ENCODE data around the gene C16orf78. TPM values are rescaled to one million over a fixed set of nuclear protein-coding genes. Genes with fewer than 3 reads are reported as not detected.

The C16orf78 gene
- not detected in 2 replicates for total RNA-seq

DNA sequence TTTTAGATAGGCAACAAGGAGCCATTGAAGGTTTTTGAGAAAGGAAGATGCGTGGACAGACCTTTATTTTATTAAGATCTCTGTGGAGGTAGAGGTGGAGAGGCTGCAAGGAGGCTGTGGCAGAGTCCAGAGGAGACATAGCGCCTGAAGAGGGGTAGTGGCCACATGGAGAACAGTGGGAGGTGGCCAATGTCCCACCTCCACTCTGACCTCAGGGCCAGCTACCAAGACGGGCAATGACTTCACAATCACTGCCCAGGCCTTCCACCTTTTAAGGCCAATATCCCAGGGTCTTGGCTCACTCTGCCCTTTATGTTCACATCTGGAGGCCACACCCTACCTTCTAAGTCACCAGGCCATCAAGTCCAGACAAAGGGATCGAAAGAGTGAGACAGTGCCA, at the start of gene C16orf78:
Gene C16orf78, plus strand, starts transcription at position 301 of the 400 bp plus-strand sequence. CDS start 136 bp downstream, outside the sequence.

Other genes with a start within 250 kb of the C16orf78 start
- gene CBLN1, start 92.0 kb upstream of the C16orf78 start, total RNA-seq = not detected in 2 replicates